H1 (cell line): ENCODE results near the gene DAAM1. TPM values are rescaled to one million over a fixed set of nuclear protein-coding genes. Genes with fewer than 3 reads are reported as not detected.

ENCODE experiments used
- CTCF ChIA-PET: fragments of 300-600 bp; sonication (Branson Sonifier 250); formaldehyde crosslinking; loops from one replicate; lab custom pipeline; 2021; ENCODE audit not compliant: partially characterized antibody; lab: Charles Lee
- POLR2A ChIA-PET: fragments of 300-600 bp; sonication (Branson Sonifier 250); formaldehyde crosslinking; loops from one replicate; lab custom pipeline; 2021; ENCODE audit warnings: inconsistent platforms; ENCODE audit not compliant: partially characterized antibody; lab: Charles Lee
- DNase-seq, 2 experiments: peaks; one replicate each; pipeline versions ENCODE4 v3.0.0 to v3.0.0-alpha.2; 2010 to 2022; ENCODE audit warnings: low spot score in 2 of 2, low read depth in 1 of 2, mixed read lengths in 1 of 2
- FAIRE-seq: peaks from 2 replicates; lab custom pipeline; 2011; peaks lifted over from hg19 to GRCh38; lab: Jason Lieb, UNC
- H2AFZ ChIP-seq: 2 replicates; pipeline ENCODE4 v1.8.1; 2012; ENCODE audit warnings: low read length, inconsistent platforms
- H2AK5ac ChIP-seq: 2 replicates; pipeline ENCODE4 v1.6.1; 2013; ENCODE audit warnings: low read depth, low read length
- H2BK120ac ChIP-seq: replicated peaks from 2 replicates; pipeline ENCODE3; 2013; ENCODE audit warnings: low read depth, low read length, inconsistent platforms
- H2BK12ac ChIP-seq: 2 replicates; pipeline ENCODE4 v1.6.1; 2013; ENCODE audit warnings: low read depth, low read length
- H2BK15ac ChIP-seq: 2 replicates; pipeline ENCODE4 v1.6.1; 2013; ENCODE audit warnings: low read length
- H2BK20ac ChIP-seq: 2 replicates; pipeline ENCODE4 v1.6.1; 2013; ENCODE audit warnings: low read length
- H2BK5ac ChIP-seq: 2 replicates; pipeline ENCODE4 v1.6.1; 2013; ENCODE audit warnings: low read depth, low read length
- H3K14ac ChIP-seq: 2 replicates; pipeline ENCODE4 v1.6.1; 2013; ENCODE audit warnings: inconsistent platforms; ENCODE audit not compliant: insufficient read length
- H3K18ac ChIP-seq: 2 replicates; pipeline ENCODE4 v1.6.1; 2013; ENCODE audit warnings: low read length; ENCODE audit errors: extremely low read depth
- H3K23ac ChIP-seq: 2 replicates; pipeline ENCODE4 v1.6.1; 2013; ENCODE audit warnings: inconsistent platforms; ENCODE audit not compliant: insufficient read length
- H3K23me2 ChIP-seq: 2 replicates; pipeline ENCODE4 v1.6.1; 2013; ENCODE audit warnings: low read depth, low read length
- H3K27ac ChIP-seq: 2 replicates; pipeline ENCODE4 v1.6.1; 2011; ENCODE audit warnings: low read depth, low read length, inconsistent platforms
- H3K27me3 ChIP-seq, 4 experiments: replicated peaks in 1 of 4; 1 replicate in 1 of 4; 2 replicates in 3 of 4; pipeline versions ENCODE4 v1.6.1 to v1.8.1; 2011 to 2013; ENCODE audit warnings: low read length in 3 of 4, mild to moderate bottlenecking in 3 of 4, inconsistent platforms in 2 of 4, mixed read lengths in 2 of 4, moderate library complexity in 1 of 4; ENCODE audit not compliant: control insufficient read depth in 3 of 4, insufficient read depth in 3 of 4; ENCODE audit errors: extremely low read depth in 1 of 4
- H3K36me3 ChIP-seq, 4 experiments: 2 replicates each; pipeline versions ENCODE4 v1.6.1 to v1.8.1; 2011 to 2013; ENCODE audit warnings: mild to moderate bottlenecking in 4 of 4, low read length in 3 of 4, moderate library complexity in 2 of 4, control low read depth in 1 of 4, inconsistent platforms in 1 of 4; ENCODE audit not compliant: insufficient read depth in 4 of 4, control insufficient read depth in 2 of 4
- H3K4ac ChIP-seq: replicated peaks from 2 replicates; pipeline ENCODE3; 2013; ENCODE audit warnings: low read length, low read depth, mixed read lengths, inconsistent platforms; ENCODE audit not compliant: insufficient read length
- H3K4me1 ChIP-seq, 4 experiments: replicated peaks in 1 of 4; 1 replicate in 1 of 4; 2 replicates in 3 of 4; pipeline versions ENCODE4 v1.6.1 to v1.8.1; 2011 to 2013; ENCODE audit warnings: low read length in 3 of 4, inconsistent platforms in 2 of 4, mixed read lengths in 1 of 4; ENCODE audit not compliant: insufficient read depth in 4 of 4, control insufficient read depth in 3 of 4
- H3K4me2 ChIP-seq, 2 experiments: 2 replicates each; pipeline versions ENCODE4 v1.6.1 to v1.8.1; 2011 to 2013; ENCODE audit warnings: low read depth in 2 of 2, low read length in 2 of 2, control low read depth in 1 of 2, inconsistent platforms in 1 of 2, mild to moderate bottlenecking in 1 of 2; ENCODE audit not compliant: insufficient read depth in 1 of 2
- H3K4me3 ChIP-seq, 4 experiments: fragments of 200-600, 300-600 bp in 1 of 4; sonication (generic), shearing (Covaris generic), sonication (Bioruptor Twin) in 1 of 4; 2 replicates each; pipeline versions ENCODE4 v1.5.1 to v1.8.1; 2011 to 2016; ENCODE audit warnings: low read length in 4 of 4, low read depth in 3 of 4, control low read depth in 2 of 4, inconsistent platforms in 2 of 4, mild to moderate bottlenecking in 2 of 4, mixed read lengths in 1 of 4, moderate library complexity in 1 of 4; ENCODE audit not compliant: insufficient read depth in 2 of 4; ENCODE audit errors: extremely low read depth in 1 of 4
- H3K56ac ChIP-seq: replicated peaks from 2 replicates; pipeline ENCODE3; 2013; ENCODE audit warnings: low read depth, mild to moderate bottlenecking, mixed read lengths, low read length, inconsistent platforms; ENCODE audit not compliant: insufficient read length
- H3K79me1 ChIP-seq: 2 replicates; pipeline ENCODE4 v1.6.1; 2013; ENCODE audit warnings: low read depth, low read length, control low read depth
- H3K79me2 ChIP-seq, 2 experiments: 2 replicates each; pipeline versions ENCODE4 v1.6.1 to v1.8.1; 2012 to 2013; ENCODE audit warnings: low read length in 2 of 2, mild to moderate bottlenecking in 2 of 2, inconsistent platforms in 1 of 2; ENCODE audit not compliant: insufficient read depth in 2 of 2, control insufficient read depth in 1 of 2
- H3K9ac ChIP-seq, 4 experiments: replicated peaks in 1 of 4; 1 replicate in 1 of 4; 2 replicates in 3 of 4; pipeline versions ENCODE4 v1.6.1 to v1.8.1; 2011 to 2013; ENCODE audit warnings: low read depth in 3 of 4, low read length in 3 of 4, control low read depth in 2 of 4, mild to moderate bottlenecking in 2 of 4, moderate library complexity in 2 of 4, inconsistent platforms in 1 of 4; ENCODE audit errors: extremely low read depth in 1 of 4
- H3K9me3 ChIP-seq, 2 experiments: 2 replicates each; pipeline versions ENCODE4 v1.6.1 to v1.8.1; 2012 to 2013; ENCODE audit warnings: mild to moderate bottlenecking in 2 of 2, moderate library complexity in 2 of 2, control low read depth in 1 of 2, inconsistent platforms in 1 of 2, low read depth in 1 of 2, low read length in 1 of 2, mixed read lengths in 1 of 2; ENCODE audit not compliant: insufficient read depth in 2 of 2
- H4K20me1 ChIP-seq, 2 experiments: replicated peaks in 1 of 2; 2 replicates each; pipeline versions ENCODE3 to v1.8.1; 2011 to 2013; ENCODE audit warnings: inconsistent platforms in 2 of 2, low read length in 2 of 2, mild to moderate bottlenecking in 1 of 2; ENCODE audit not compliant: insufficient read depth in 2 of 2, control insufficient read depth in 1 of 2
- H4K5ac ChIP-seq: 2 replicates; pipeline ENCODE4 v1.6.1; 2013; ENCODE audit warnings: low read length, low read depth, mixed read lengths, inconsistent platforms; ENCODE audit not compliant: insufficient read length
- H4K8ac ChIP-seq: 2 replicates; pipeline ENCODE4 v1.8.0; 2013; ENCODE audit warnings: mild to moderate bottlenecking, moderate library complexity, low read length, inconsistent platforms; ENCODE audit not compliant: insufficient read depth; ENCODE audit errors: extremely low read depth
- H4K91ac ChIP-seq: replicated peaks from 2 replicates; pipeline ENCODE3; 2013; ENCODE audit warnings: low read length, mixed read lengths, inconsistent platforms; ENCODE audit not compliant: insufficient read length
- BACH1 ChIP-seq: IDR thresholded peaks from 2 replicates; pipeline ENCODE4 v1.6.1; 2012; ENCODE audit warnings: low read length, improper control_type of control experiment
- BRCA1 ChIP-seq: IDR thresholded peaks from 2 replicates; pipeline ENCODE4 v1.6.1; 2012; ENCODE audit warnings: low read depth, low read length, improper control_type of control experiment
- CHD2 ChIP-seq: IDR thresholded peaks from 2 replicates; pipeline ENCODE4 v1.6.1; 2012; ENCODE audit warnings: low read length, improper control_type of control experiment
- FOSL1 ChIP-seq: IDR thresholded peaks from 2 replicates; pipeline ENCODE4 v1.6.1; 2011; ENCODE audit warnings: mild to moderate bottlenecking, low read depth, low read length, moderate library complexity; ENCODE audit not compliant: insufficient read depth
- HDAC2 ChIP-seq, 2 experiments: fragments of 300-600 bp in 1 of 2; sonication (generic) in 1 of 2; IDR thresholded peaks; 2 replicates each; pipeline ENCODE4 v1.6.1; 2011 to 2012; ENCODE audit warnings: low read depth in 2 of 2, low read length in 2 of 2, mild to moderate bottlenecking in 2 of 2, moderate library complexity in 2 of 2, borderline replicate concordance in 1 of 2, inconsistent platforms in 1 of 2
- NANOG ChIP-seq: IDR thresholded peaks from 2 replicates; pipeline ENCODE4 v1.6.1; 2011; ENCODE audit warnings: low read length, low read depth, mild to moderate bottlenecking, inconsistent platforms; ENCODE audit not compliant: insufficient read depth, poor library complexity, severe bottlenecking
- WGBS, 2 experiments: shearing (Covaris generic) in 1 of 2; methylation state at CpG; one replicate each; pipeline versions ENCODE4 v1.1.6 to v1.1.7; 2013 to 2015; ENCODE audit warnings: low lambda C conversion rate in 2 of 2, mixed read lengths in 2 of 2, inconsistent platforms in 1 of 2, low coverage in 1 of 2, missing lambda C conversion rate in 1 of 2; ENCODE audit not compliant: insufficient replicate concordance in 2 of 2, insufficient coverage in 1 of 2, insufficient read length in 1 of 2; ENCODE audit errors: extremely low coverage in 1 of 2, missing lambda C conversion rate in 1 of 2; 5-methylcytosine and 5-hydroxymethylcytosine counted together
- polyA plus RNA-seq, 7 experiments: library from polyadenylated mRNA; depleted of rRNA in 3 of 7; stranded (reverse) in 5 of 7; unstranded in 2 of 7; fragments of >200 nt in 5 of 7; fragments of 200-250 nt in 2 of 7; gene quantifications; 1 replicate in 5 of 7; 2 replicates in 1 of 7; 4 replicates in 1 of 7; pipeline versions ENCODE4 v1.2.1 to v1.2.3, GENCODE V29; 2011 to 2013; ENCODE audit warnings: missing spikeins in 2 of 7, mixed read lengths in 2 of 7
- total RNA-seq: library from RNA; stranded (reverse); fragmentation: NEBNext Ultra II Directional; extraction: Animal tissue kit (Norgen Biotek cat#: 25700); gene quantifications from 2 replicates; pipeline ENCODE4 v1.2.1, GENCODE V29; 2021
- TF ChIP-seq, protein P1 (sequence below): IDR thresholded peaks from 2 replicates; pipeline ENCODE4 v1.6.1; 2011; ENCODE audit warnings: low read depth, mild to moderate bottlenecking, low read length; ENCODE audit not compliant: insufficient read depth

Gene DAAM1
- total and polyA plus RNA-seq, 2 of the 8 experiments (the other 6 are each of a cell fraction or from before 2014, with no cell fraction given), result 5.0 to 44.9 TPM

DNA sequence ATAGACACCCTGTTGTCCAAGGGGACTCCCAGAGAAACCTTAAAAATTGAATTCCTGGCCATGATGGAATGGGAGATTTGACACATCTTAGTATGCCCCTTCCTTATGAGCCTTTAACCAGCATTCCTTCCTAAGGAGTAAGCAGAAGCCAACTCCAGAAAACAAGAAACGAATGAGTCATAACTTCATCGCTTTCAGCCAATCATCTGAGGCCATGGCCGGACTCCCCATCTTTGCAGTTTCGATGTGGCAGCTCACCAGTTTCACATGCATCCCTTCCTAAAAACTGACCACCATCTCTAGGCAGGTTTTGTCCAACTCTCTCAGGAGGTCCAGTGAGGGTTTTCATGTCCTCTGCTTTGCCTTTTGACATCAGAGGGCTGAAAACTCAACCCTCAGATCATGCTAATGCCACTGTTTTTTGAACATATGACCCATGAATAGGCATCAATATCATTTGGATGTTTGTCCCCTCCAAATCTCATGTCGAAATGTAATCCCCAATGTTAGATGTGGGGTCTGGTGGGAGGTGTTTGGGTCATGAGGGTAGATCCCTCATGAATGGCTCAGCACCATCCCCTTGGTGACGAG, 19.9 kb downstream of the DAAM1 start:
- no peaks in the 10 kb centered on the region for H3K23me2 ChIP-seq
- no peak overlapping the region for H3K14ac ChIP-seq
- no peak overlapping the region for H3K56ac ChIP-seq
- CTCF ChIA-PET, result no interaction called here
- no peaks in the 10 kb centered on the region for H3K36me3 ChIP-seq
- H3K79me2 ChIP-seq, result no peaks in the 10 kb centered on the region; a peak in 1 of 4 replicates
- no peak overlapping the region for H3K23ac ChIP-seq
- H3K4me3 ChIP-seq, result no peak overlapping the region
- H4K8ac ChIP-seq, result no peak overlapping the region
- TF ChIP-seq BRCA1, result no peak
- no peak for TF ChIP-seq BACH1
- no peak for TF ChIP-seq FOSL1
- no peak for TF ChIP-seq CHD2
- TF ChIP-seq HDAC2 (IDR thresholded peaks at IDR 0.05; ENCODE audit: borderline replicate concordance in 1 of 2, low read depth in 2 of 2, low read length in 2 of 2), result no peak
- TF ChIP-seq NANOG, result no peak
- TF ChIP-seq, protein P1, sequence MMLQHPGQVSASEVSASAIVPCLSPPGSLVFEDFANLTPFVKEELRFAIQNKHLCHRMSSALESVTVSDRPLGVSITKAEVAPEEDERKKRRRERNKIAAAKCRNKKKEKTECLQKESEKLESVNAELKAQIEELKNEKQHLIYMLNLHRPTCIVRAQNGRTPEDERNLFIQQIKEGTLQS, result no peak
- no peak overlapping the region for H2BK5ac ChIP-seq
- H3K79me1 ChIP-seq, result 0 out of 2 replicates have a peak, but pooled peaks cover 3% of the 10 kb centered on the region
- no peak overlapping the region for H4K5ac ChIP-seq
- H2BK20ac ChIP-seq, result no peak overlapping the region
- no peak overlapping the region for H4K91ac ChIP-seq
- no peak overlapping the region for H3K9ac ChIP-seq
- H2BK15ac ChIP-seq, result no peak overlapping the region
- POLR2A ChIA-PET, result no interaction called here
- 91% methylated on average over 6 of the region's 6 CpGs; no CpG with 5 or more reads in 1 of the 2 experiments for WGBS, 2 experiments
- no peak overlapping the region for H3K18ac ChIP-seq
- H2AFZ ChIP-seq, result no peak overlapping the region
- H3K4me2 ChIP-seq, result no peak overlapping the region
- H4K20me1 ChIP-seq, result no peaks in the 10 kb centered on the region
- peaks cover 0 to 5% (median 2%) of the 10 kb centered on the region in 4 experiments; a peak in 2 of 7 replicates for H3K4me1 ChIP-seq
- no peaks in the 10 kb centered on the region for H3K27me3 ChIP-seq
- FAIRE-seq, result no peak
- no peak for DNase-seq
- H3K4ac ChIP-seq, result no peak overlapping the region
- no peak overlapping the region for H3K27ac ChIP-seq
- H2BK12ac ChIP-seq, result no peak overlapping the region
- no peaks in the 10 kb centered on the region for H3K9me3 ChIP-seq
- no peak overlapping the region for H2AK5ac ChIP-seq
- no peak overlapping the region for H2BK120ac ChIP-seq
